Gastrocnemius medialis (tissue), 4 donors: ENCODE measurements around the gene USP9Y.

Experiments used
- CTCF ChIP-seq, 5 experiments: fragments of 450-650 bp in 3 of 5; fragments of 200-600 bp in 2 of 5; sonication (generic) in 2 of 5; IDR thresholded peaks in 4 of 5; conservative IDR thresholded peaks in 1 of 5; 1 replicate in 4 of 5; 2 replicates in 1 of 5; pipeline ENCODE4 v1.5.1; 2016 to 2019; ENCODE audit warnings: antibody characterized with exemption in 5 of 5, mild to moderate bottlenecking in 3 of 5, moderate library complexity in 3 of 5
- POLR2A ChIP-seq, 2 donors: fragments of 450-650 bp; IDR thresholded peaks; one replicate each; pipeline ENCODE4 v1.6.1; 2017; ENCODE audit warnings: antibody characterized with exemption in 2 of 2, mild to moderate bottlenecking in 2 of 2, moderate library complexity in 2 of 2

GRCh38 chrY:12744091-12744490 is 43.1 kb downstream of the USP9Y start:
- no peak for TF ChIP-seq CTCF (IDR thresholded peaks at IDR 0.05 in 4 of 5, conservative IDR thresholded peaks at IDR 0.05 in 1 of 5)
- no peak for TF ChIP-seq POLR2A (IDR thresholded peaks at IDR 0.05)
